HG02938 (cell line): ENCODE data around the gene TBPL2.
A peak's percentile ranks its signal among the peaks of the same experiment; 100 is the strongest.
"Not testable (repeated sequence)": the region's sequence is repeated elsewhere in the genome, so short reads cannot be mapped to it uniquely, and the experiment has no call there.

ENCODE experiments used
- ATAC-seq: cut with Tn5 transposase; IDR thresholded peaks from one replicate; pipeline ENCODE4 v1.9.1; 2021; ENCODE audit warnings: mild to moderate bottlenecking, moderate library complexity; ENCODE audit not compliant: unreplicated experiment

TBPL2 gene

DNA sequence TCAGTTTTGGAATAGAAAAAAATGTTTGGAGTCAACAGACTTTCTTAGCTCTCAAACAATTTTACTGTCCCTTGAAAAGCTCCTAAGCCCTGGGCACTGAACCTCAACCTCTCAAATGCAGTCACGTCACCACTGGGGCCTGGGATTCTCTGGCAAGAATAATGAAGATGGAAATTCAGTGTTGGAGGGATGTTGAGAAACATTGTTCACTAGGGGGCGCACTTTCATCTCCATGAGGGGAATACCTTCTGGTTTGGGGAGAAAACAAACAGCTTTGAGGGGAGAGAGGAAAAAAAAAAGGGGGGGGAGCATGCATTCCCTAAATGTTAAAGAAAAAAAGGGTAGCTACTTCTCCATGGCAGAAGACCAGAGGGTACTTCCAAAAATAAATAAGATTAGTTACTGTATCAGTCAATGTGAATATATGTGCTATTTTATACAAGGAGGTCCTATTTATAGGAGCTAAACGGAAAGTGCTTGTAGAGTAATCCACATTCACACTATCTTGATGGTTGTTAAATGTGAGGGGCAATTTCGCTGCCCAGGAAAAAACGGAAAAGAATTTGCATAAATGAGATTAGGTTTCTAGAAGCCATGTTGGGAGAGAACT is 5.8 kb upstream of the TBPL2 start:
- ATAC-seq, result no peak

GRCh38 chr14:55441286-55441685 is 870 bp upstream of the TBPL2 start:
- ATAC-seq, result no peak

DNA sequence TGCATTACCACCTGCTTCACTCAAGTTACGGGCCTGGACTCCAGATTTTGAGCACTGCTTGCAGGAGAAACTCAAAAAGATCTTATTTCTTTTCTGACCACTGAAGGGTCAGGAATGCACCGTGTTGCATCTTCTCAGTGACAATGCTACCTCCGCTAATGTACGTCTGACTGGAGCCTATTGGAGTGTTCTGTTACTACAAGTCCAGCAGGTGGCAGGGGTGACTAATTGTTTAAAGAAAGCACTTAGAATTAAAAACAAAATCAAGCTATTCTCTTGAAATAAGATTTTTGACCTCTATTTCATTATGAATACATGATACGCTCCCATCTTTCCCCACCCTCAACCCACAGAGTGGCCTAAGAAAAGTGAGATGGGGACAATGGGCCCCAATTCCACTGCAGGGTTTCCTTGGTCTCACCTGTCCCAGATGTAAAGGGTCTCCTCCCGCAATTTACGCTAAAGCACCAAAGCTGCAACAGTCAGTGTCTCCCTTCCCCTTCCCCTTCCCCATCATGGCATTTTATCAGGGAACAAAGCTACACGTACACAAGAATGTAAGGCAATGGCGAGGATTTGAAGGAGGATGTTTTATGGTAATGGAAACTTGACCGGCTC is 2.2 kb downstream of the TBPL2 start:
- peak; percentile 52 for ATAC-seq

DNA sequence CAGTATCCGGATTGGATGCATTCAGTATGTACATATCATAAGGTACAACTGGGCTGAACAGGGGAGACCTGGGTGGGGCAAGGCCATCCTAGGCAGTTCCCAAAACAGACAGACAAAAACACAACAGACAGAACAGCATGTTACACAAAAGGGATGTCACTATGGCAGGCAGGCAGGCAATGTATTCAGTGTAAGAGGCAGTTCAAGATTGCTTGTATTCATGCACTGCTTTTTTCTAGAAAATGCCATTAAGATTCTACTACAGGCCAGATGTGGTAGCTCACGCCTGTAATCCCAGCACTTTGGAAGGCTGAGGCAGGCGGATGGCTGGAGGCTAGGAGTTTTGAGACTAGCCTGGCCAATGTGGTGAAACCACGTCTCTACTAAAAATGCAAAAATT is 3.5 kb downstream of the TBPL2 start:
- ATAC-seq, result no peak

DNA sequence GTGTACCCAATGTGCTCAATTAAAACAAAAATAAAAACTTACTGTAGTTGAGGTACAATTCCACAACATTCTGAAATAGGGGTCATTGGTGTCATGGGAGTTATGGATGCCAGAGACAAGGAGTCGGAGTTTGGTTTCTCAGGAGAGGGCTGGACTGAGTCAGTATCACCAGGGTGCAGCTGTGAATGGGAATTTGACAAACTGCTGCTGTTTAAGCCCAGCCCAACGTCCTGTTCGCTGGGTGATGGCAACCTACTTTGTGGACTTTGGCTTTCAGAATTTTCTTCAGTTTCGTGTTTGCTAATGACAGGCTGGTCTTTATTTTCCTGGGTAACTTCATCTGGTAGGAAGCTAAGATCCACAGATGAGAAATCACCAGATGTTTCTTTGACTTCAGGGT is 3.9 kb downstream of the TBPL2 start:
- no peak for ATAC-seq

- ATAC-seq, result no peak
Measured at GRCh38 chr14:55434805-55435174, 5.6 kb downstream of the TBPL2 start.

DNA sequence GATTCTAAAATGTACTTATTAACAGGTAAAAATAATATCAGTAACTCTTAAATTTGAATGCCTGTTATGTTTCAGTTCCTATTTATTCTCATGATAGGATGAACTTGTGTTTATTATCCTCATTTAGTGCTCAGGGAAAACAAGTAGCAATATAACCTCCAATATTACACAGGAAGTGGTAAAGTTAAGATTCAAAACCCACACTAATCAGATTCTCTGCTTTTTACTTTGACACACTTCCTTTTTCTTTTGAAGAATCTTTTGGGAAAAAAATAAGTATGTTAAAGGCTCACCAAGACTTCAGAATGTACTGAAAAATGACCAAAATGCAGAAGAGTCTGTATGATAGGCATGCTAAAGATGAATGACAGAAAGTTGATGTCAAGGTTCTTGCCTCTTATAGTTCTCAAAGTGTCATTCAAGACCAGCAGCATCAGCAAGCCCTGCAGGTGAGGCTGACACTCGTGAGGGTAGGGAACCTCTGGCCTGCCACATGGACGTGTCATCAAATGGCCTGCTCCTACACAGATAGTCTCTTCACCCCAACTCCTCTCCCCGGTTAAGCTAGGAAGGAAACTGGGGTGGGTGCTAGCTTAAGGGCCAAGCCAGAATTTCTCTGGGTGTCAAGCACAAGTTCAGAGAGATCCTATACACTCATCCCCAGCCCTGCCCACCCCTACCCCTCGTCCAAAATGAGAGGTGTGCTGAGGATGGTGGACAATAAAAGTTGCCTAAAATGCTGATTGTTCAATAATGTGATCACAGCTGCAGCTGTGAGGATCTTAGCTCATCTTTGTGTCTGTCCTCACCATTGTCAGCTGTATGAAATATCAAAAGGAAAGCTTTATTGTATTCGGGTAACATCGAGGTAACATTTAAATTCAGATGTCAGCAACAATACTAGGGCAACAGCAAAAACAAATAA is 6.3 kb downstream of the TBPL2 start:
- ATAC-seq, result no peak

DNA sequence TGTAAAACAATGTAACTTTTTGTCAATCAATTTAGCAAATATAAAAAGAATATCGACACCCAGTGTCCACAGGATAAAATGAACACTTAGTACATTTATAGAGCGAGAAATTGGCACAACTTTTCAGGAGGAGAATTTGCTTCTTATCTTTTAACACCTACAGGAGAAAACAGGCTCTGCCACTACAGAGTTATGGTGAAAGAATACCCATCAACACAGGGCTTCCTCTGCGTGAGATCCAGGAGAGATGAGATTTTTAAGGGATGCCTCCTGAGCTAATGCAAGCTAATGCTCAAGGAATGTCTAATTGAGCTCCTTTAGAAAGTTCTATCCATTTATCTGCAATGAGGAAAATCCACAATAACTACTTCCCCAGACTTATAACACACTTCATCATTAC is 7.8 kb downstream of the TBPL2 start:
- ATAC-seq, result no peak

DNA sequence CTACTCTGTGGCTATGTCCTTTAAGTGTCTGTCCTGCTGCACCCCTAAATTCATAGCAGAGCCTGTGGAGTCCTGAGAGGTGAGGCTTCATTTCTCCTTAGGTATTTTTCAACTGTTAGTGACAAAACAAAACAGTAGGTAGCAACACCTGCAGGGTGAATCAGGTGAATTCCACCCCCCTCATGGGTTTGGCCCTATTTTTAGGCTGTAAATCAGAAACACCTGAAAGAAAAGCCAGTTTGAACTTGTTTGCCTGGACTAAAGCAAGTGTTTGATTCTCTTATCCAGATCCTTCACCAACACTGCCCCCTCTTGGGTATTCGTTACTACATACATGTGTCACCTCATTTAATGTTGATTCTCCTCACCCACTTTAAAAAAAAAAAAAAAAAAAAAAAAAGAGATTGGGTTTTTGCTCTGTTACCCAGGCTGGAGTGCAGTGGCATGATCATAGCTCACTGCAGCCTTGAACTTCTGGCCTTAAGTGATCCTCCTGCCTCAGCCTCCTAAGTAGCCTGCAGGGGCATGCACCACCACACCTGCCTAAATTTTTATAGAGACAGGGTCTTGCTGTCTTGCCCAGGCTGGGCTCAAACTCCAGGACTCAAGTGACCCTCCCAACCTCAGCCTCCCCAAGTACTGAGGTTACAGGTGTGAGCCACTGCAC is 10.3 kb downstream of the TBPL2 start:
- no peak for ATAC-seq

DNA sequence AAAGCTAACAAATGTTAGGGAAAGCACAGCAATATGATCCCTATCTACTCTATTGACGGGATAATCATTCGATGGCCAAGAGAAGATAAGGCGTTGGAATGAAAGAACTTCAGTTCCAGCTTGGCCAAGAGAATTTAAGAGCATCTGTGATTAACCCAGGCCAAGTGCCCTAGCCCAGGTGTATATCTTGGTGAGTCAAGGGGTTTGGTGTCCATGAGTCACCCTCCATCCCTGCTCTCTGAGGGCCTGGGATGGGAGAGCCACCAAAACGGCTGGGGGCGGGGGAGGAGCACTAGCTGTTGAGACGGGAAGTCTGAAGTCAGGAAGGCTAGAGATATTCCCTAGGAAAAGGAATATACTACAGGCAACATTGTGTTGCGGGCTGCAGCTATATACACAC is 13.0 kb downstream of the TBPL2 start:
- no peak for ATAC-seq

DNA sequence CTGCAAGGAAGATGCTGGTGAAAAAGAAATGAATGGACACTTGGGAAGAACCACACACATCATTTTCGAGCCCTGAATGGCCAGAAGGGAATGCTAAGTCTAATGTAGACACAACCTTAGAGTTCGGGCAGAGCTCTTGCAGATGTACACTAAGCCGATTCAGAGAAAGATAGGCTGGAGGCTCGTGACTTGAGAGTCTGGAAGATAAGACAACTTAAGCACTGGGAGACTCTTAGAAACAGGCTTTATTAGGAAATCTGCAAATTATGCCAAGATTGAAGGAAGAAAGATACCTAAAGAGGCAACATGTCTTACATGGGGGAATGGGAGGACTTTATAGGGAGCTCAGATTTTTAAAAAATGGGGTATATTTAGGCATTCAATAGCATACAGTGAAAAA is 13.5 kb downstream of the TBPL2 start:
- ATAC-seq, result no peak

DNA sequence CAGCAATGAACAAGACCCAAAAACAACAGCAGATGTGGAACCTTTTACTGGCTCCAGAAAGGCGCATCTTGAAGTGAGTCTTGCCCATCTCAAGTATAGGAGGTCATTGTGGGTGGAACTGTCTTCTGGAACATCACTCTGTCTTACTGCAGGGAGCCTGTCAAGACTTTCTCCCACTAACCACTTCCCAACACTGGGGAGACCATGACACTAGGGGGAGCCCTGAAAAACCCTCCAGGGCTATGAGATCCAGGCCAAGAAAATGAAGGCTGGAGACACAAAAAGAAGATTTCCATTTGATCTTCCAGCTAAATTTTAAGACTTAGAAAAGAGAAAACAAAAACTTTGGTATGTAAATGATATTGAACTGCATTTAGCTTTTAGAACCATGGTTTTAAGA is 15.3 kb downstream of the TBPL2 start:
- ATAC-seq, result no peak

DNA sequence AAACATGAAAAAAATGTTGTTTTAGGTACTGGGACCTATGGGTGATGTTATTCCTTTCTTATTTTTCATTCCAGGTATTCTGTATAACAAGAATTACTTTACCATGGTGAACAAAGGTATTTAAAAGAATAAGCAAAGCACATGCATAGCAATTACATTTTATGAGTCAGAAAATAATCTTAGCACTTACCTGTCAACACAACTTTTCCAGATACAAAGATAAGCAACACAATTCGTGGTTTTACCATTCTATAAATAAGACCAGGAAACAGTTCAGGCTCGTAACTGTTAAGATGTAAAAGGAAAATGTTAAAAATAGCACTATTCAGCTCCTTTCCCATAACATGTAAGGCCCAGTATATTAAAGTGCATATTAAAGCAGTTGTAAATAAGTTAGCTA is 16.4 kb downstream of the TBPL2 start:
- ATAC-seq, result no peak

DNA sequence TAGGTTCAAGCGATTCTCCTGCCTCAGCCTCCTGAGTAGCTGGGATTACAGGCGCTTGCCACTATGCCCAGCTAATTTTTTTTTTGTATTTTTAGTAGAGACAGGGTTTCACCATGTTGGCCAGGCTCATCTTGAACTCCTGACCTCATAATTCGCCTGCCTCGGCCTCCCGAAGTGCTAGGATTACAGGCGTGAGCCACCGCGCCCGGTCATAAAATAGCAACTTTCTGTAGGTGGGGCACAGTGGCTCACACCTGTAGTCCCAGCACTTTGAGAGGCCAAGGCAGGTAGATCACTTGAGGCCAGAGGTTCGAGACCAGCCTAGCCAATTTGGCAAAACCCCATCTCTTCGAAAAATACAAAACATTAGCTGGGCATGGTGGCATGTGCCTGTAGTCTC is 18.1 kb downstream of the TBPL2 start:
- not testable (repeated sequence) for ATAC-seq

GRCh38 chr14:55419663-55420062 is 20.8 kb downstream of the TBPL2 start:
- ATAC-seq, result no peak

DNA sequence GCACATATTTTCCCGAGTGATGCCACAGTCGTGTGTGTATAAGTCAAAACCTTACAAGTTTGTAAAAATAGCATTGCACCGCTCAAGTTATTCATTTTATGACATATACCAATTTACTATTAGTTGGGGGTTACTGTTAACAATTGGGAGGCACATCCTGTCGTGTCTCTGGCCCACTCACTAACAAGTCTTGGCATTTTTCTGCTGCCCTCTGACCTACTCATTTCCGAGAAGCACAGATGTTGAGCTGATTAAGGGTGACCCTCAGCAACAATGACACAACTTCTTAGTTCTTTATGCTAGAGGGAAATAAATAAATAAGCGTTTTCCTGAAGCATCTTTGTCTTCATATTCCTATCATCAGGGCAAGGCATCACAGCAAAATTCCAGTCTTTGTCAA is 22.0 kb downstream of the TBPL2 start:
- no peak for ATAC-seq

DNA sequence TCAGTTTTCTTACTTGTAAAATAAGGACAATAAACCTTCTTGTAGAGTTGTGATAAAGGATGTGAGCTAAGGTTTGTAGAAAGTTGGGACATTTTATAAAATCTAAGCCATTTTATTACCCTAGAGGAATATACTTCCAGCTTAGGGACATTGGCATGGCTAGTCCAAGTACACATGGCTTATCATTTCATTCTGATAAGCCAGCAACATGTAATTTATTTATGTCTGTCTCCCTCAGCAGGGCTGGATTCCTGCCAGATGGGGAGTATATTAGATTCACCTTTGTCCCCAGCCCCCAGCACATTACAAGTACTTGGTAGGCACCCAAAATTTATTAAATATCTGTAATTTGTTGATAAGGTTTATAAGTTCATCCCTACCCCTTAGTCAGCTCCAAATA is 22.5 kb downstream of the TBPL2 start:
- no peak for ATAC-seq

DNA sequence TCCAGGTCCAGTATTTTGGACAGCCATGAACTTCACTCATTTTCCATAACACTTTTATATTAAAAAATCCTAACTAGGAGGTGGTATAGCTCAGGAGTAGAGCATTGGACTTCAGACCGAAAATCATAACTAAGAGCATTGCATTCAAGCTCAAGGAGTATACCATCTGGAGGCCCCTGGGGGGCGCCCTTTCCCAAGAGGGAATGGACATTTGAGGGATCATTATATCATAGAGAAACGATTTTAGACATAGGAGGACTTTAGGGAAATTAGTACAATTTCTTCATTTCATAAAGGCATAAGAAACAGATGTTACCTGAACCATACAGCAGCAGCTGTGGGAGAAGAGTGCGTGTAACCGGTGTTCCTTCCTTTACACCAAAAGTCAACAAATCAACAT is 23.6 kb downstream of the TBPL2 start:
- no peak for ATAC-seq

DNA sequence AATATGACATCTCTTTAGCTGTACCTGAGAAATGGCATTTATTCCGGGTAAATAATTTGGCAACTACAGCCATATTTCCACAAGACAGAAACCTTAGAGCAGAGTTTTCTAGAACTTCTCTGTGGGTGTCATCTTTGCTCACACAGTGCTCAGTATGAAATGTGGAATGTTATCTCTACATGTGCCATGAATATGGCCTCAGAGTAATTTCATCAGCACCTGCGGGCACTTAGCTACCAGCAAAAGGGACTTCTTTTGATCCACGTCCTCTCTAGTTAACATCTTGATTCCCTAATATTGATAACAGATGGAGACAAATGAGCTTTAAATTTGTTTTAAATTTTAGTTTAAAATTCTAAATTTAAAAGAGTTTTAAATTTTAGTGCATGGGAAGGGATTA is 25.9 kb downstream of the TBPL2 start:
- no peak for ATAC-seq

DNA sequence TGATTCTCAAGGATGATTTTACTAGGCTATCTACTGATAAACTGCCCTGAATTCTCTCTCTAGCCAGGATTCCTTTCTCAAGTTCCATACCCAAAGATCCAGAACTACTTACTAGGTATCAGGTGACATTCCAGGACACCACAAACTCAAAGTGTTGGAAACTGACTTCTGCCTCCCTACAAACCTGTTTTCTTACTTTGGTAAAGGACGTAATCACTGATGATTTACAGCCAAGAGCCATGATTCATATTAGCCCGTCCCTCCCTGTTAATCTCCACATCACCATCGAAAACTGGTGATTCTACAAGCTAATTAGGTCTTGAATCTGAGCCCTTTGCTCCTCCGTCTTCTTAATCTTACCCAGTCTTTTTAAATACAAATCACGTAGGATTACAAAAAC is 27.7 kb downstream of the TBPL2 start:
- no peak for ATAC-seq
